Mucosa of gallbladder (tissue), 1 donor: ENCODE measurements around the gene UGT1A8. TPM values are rescaled to one million over a fixed set of nuclear protein-coding genes. Genes with fewer than 3 reads are reported as not detected.

Experiments
- DNase-seq: peaks from one replicate; pipeline ENCODE4 v3.0.0-alpha.2; 2020; ENCODE audit warnings: low spot score
- total RNA-seq: library from RNA; stranded (reverse); gene quantifications from one replicate; pipeline ENCODE4 v1.2.1, GENCODE V29; 2021
- donor health status: DM: no; HTN: no; CAD: no.

The UGT1A8 gene
- total RNA-seq, 1 donor from 2014 or later, result 26.4 TPM

GRCh38 chr2:233764264-233764663 lies 146.8 kb downstream of the UGT1A8 start:
- peak; percentile 14 for DNase-seq

- DNase-seq, result no peak
Observed at GRCh38 chr2:233764761-233765160, 147.3 kb downstream of the UGT1A8 start.

GRCh38 chr2:233766416-233766815 lies 149.0 kb downstream of the UGT1A8 start:
- no peak for DNase-seq

- no peak for DNase-seq
Observed at GRCh38 chr2:233768076-233768475, 150.6 kb downstream of the UGT1A8 start.

GRCh38 chr2:233769260-233769659 lies 151.8 kb downstream of the UGT1A8 start:
- DNase-seq, result no peak

- no peak for DNase-seq
Observed at GRCh38 chr2:233772153-233772552, 154.7 kb downstream of the UGT1A8 start.

- no peak for DNase-seq
Observed at GRCh38 chr2:233772583-233772982, 155.2 kb downstream of the UGT1A8 start.

GRCh38 chr2:233773854-233774253 lies 156.4 kb downstream of the UGT1A8 start:
- DNase-seq, result no peak

- DNase-seq, result no peak
Observed at GRCh38 chr2:233775414-233775813, 158.0 kb downstream of the UGT1A8 start.

GRCh38 chr2:233778030-233778429 lies 160.6 kb downstream of the UGT1A8 start, which contains the start of gene MROH2A:
Gene MROH2A (plus strand): TSS chr2:233778330. CDS start chr2:233779359, 1,029 bp downstream.
- DNase-seq, result no peak

GRCh38 chr2:233779722-233780121 lies 162.3 kb downstream of the UGT1A8 start:
- no peak for DNase-seq

- DNase-seq, result no peak
Observed at GRCh38 chr2:233780771-233781170, 163.3 kb downstream of the UGT1A8 start.

- no peak for DNase-seq
Observed at GRCh38 chr2:233789554-233789953, 172.1 kb downstream of the UGT1A8 start.

- DNase-seq, result no peak
Observed at GRCh38 chr2:233791151-233791882, 173.9 kb downstream of the UGT1A8 start.

GRCh38 chr2:233791883-233792329 lies 174.5 kb downstream of the UGT1A8 start:
- no peak for DNase-seq

- DNase-seq, result no peak
Observed at GRCh38 chr2:233792720-233793119, 175.3 kb downstream of the UGT1A8 start.

GRCh38 chr2:233793465-233794127 lies 176.2 kb downstream of the UGT1A8 start:
- DNase-seq, result no peak

- no peak for DNase-seq
Observed at GRCh38 chr2:233794128-233794658, 176.8 kb downstream of the UGT1A8 start.

- no peak for DNase-seq
Observed at GRCh38 chr2:233795735-233796171, 178.3 kb downstream of the UGT1A8 start.

- DNase-seq, result no peak
Observed at GRCh38 chr2:233796254-233796653, 178.8 kb downstream of the UGT1A8 start.

- no peak for DNase-seq
Observed at GRCh38 chr2:233798335-233799086, 181.1 kb downstream of the UGT1A8 start.

- peak; percentile 6 for DNase-seq
Observed at GRCh38 chr2:233799087-233799665, 181.7 kb downstream of the UGT1A8 start.
